RWPE1 (cell line): ENCODE measurements around the gene COL4A4.

Experiments used
- CTCF ChIA-PET: fragments of 350-600 bp; sonication (Branson Sonifier 250); formaldehyde crosslinking; extraction: SDS; loops from one replicate; lab custom pipeline; 2021; lab: Yijun Ruan, JAX
- POLR2A ChIA-PET: fragments of 400-600 bp; formaldehyde crosslinking; extraction: SDS; loops from one replicate; lab custom pipeline; 2020; ENCODE audit warnings: antibody characterized with exemption; ENCODE audit not compliant: low non-redundant PET; lab: Yijun Ruan, JAX
- DNase-seq: peaks from one replicate; pipeline ENCODE4 v3.0.0; 2012; ENCODE audit warnings: low spot score
- H3K27ac ChIP-seq: fragments of 450-650 bp; 2 replicates; pipeline ENCODE4 v1.5.1; 2017
- TF ChIP-seq, protein P1 (sequence below): fragments of 450-650 bp; conservative IDR thresholded peaks from 2 replicates; pipeline ENCODE4 v1.5.1; 2017; ENCODE audit warnings: low read depth, mild to moderate bottlenecking

Gene COL4A4

DNA sequence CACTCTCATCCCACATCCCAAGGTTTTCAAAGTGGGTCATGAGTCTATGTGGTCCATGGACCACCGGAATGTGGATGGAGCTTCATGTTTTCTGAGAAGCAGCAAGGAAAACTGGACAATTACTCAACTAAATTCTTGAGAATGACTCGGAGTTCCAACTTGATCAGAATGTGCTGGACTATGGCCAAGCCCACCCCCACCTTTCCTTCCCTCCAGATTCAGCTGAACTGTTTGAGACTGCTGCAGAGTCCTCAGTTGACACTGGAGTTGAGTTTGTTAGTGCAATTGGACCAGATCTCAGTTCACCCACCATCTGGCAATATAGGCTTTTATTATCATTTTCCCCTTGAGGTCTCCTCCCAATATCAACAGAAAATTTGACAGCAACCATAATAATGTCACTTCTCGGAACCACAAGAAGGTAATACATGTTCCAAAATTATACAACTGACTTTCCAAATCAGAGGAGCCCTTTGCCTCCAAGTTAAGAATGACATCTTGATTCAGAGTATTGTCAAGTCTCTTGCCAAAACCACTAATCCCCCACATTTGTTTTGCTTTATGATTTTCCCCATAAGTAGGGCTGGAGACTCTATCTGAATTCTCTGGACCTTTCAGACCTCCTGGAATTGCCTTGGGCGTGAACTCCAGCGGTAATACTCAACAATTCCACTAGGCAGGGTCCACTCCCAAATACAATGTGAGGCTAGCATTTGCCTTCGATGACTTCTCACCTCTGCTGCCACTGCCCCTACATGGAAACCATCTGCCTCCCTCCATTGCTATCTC, 8.8 kb downstream of the COL4A4 start:
- ChIA-PET POLR2A (no interaction called here), CTCF (no interaction called here)
- TF ChIP-seq, protein P1, sequence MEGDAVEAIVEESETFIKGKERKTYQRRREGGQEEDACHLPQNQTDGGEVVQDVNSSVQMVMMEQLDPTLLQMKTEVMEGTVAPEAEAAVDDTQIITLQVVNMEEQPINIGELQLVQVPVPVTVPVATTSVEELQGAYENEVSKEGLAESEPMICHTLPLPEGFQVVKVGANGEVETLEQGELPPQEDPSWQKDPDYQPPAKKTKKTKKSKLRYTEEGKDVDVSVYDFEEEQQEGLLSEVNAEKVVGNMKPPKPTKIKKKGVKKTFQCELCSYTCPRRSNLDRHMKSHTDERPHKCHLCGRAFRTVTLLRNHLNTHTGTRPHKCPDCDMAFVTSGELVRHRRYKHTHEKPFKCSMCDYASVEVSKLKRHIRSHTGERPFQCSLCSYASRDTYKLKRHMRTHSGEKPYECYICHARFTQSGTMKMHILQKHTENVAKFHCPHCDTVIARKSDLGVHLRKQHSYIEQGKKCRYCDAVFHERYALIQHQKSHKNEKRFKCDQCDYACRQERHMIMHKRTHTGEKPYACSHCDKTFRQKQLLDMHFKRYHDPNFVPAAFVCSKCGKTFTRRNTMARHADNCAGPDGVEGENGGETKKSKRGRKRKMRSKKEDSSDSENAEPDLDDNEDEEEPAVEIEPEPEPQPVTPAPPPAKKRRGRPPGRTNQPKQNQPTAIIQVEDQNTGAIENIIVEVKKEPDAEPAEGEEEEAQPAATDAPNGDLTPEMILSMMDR, result no peak
- no peak for DNase-seq
- no peak overlapping the region for H3K27ac ChIP-seq

DNA sequence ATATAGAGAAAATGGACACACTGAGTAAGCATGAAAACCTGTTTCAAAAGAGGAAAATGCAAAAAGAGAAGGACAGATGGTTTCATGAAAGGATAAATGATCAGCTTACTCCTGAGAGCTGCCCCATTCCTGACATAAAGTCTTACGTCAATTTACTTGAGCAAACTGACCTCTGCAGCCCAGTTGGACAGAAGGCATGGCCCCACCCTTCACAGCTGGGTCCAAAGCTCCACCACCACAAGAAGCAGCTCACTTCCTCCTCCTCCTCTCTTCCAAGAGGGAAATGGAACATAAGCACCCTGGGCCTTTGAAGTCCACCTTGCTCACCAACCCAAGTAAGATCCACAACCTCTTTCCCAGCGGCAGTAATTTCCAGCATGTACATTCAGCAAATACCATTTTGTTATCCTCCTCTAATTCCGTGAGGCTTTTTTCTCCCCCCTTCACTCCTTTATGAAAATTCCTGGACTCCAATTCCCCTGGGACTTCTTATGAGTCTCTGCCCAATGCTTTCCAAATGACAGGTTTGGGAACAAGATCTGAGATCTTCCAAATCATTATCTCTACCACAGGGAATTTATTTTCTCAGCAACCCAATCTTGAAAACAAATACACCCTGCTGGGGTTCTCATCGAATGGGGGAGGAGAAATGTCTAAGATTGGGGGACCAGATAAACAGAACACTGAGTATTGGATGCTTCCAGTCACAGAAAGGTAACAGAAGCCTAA, 10.1 kb downstream of the COL4A4 start:
- no peak for DNase-seq
- POLR2A ChIA-PET, result no interaction called here
- H3K27ac ChIP-seq, result no peak overlapping the region
- CTCF ChIA-PET, result no interaction called here
- TF ChIP-seq, protein P1, result no peak

DNA sequence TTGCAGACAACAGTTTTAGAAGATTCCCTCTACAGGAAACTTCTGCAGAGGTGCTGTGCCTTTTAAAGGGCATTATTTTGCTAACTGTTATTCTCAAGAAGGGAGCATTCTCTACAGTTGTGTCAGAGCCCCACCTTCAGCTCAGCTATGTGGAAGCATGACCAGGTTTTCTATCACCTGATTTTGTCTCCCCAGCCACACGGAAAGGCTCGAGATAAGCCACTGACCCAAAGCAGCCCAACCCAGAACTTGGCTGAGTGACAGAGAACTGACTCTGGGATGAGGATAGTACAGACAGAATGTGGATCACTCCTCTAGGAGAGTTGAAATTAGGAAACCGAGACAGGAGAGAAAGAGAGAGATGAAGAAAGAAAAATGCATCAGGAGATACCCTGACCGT, 10.7 kb downstream of the COL4A4 start:
- TF ChIP-seq, protein P1, result no peak
- ChIA-PET CTCF (no interaction called here), POLR2A (no interaction called here)
- no peak for DNase-seq
- H3K27ac ChIP-seq, result no peak overlapping the region

- ChIA-PET CTCF (interaction anchor here (0.6 to 0.7 kb wide), 2 partner anchors 640 to 1440 kb away, joined by 3 read pairs; no protein-coding TSS in a partner anchor), POLR2A (no interaction called here)
- TF ChIP-seq, protein P1, result no peak
- H3K27ac ChIP-seq, result no peak overlapping the region
- DNase-seq, result no peak
Observed at GRCh38 chr2:227152093-227152766, 11.8 kb downstream of the COL4A4 start.

- ChIA-PET POLR2A (no interaction called here), CTCF (interaction anchor here (0.6 kb wide), 1 partner anchor 350 kb away, joined by 3 read pairs; no protein-coding TSS in a partner anchor)
- TF ChIP-seq, protein P1, result no peak
Observed at GRCh38 chr2:227150222-227150936, 13.6 kb downstream of the COL4A4 start.

DNA sequence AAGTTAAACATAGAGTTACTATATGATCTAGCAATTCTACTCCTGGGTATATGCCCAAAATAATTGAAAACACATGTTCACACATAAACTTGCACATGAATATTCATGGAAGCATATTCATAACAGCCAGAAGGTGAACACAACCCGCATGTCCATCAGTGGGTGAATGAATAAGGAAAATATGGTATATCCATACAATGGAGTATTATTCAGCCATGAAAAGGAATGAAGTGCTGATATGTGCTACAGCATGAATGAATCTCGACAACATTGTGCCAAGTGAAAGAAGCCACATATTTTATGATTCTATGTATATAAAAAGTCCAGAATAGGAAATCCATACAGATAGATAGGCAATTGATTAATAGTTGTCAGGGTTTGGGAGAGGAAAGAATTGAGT, 15.9 kb downstream of the COL4A4 start:
- ChIA-PET POLR2A (no interaction called here), CTCF (no interaction called here)
- H3K27ac ChIP-seq, result no peak overlapping the region
- no peak for DNase-seq
- TF ChIP-seq, protein P1, result no peak

More at GRCh38 chr2:227150222-227150936, 13.6 kb downstream of the COL4A4 start:
- no peak overlapping the region for H3K27ac ChIP-seq
- no peak for DNase-seq
